Sigmoid colon (tissue), 4 donors: Measurements from ENCODE around the gene RPL35.

Experiments
- CTCF ChIP-seq, 4 experiments: fragments of 450-650 bp in 3 of 4; fragments of 200-600 bp in 1 of 4; IDR thresholded peaks; one replicate each; pipeline ENCODE4 v1.5.1; 2016 to 2019; ENCODE audit warnings: antibody characterized with exemption in 4 of 4, mild to moderate bottlenecking in 3 of 4, moderate library complexity in 2 of 4
- EP300 ChIP-seq, 4 donors: sonication (generic); formaldehyde crosslinking; IDR thresholded peaks; one replicate each; pipeline ENCODE4 v1.6.1; 2017; ENCODE audit warnings: antibody characterized with exemption in 4 of 4

- no peak for TF ChIP-seq CTCF (IDR thresholded peaks at IDR 0.05)
- TF ChIP-seq EP300 (IDR thresholded peaks at IDR 0.05) = no peak
These were observed 19.5 kb upstream of the RPL35 start for GRCh38 chr9:124881138-124881743.
